Mammary epithelial cell (primary cell): Measurements from ENCODE around the gene PSORS1C2.

ENCODE experiments used
- CTCF ChIP-seq, 2 donors: IDR thresholded peaks in 1 of 2; conservative IDR thresholded peaks in 1 of 2; 2 replicates each; pipeline ENCODE4 v1.5.1; 2011 to 2012; ENCODE audit warnings: inconsistent platforms in 2 of 2, low read length in 2 of 2, mild to moderate bottlenecking in 2 of 2, control low read depth in 1 of 2, low read depth in 1 of 2; ENCODE audit not compliant: insufficient read depth in 1 of 2; ENCODE audit errors: extremely low read depth in 1 of 2
- EZH2 ChIP-seq: IDR thresholded peaks from 2 replicates; pipeline ENCODE4 v1.6.1; 2012; ENCODE audit warnings: low read length, inconsistent platforms, borderline replicate concordance

DNA sequence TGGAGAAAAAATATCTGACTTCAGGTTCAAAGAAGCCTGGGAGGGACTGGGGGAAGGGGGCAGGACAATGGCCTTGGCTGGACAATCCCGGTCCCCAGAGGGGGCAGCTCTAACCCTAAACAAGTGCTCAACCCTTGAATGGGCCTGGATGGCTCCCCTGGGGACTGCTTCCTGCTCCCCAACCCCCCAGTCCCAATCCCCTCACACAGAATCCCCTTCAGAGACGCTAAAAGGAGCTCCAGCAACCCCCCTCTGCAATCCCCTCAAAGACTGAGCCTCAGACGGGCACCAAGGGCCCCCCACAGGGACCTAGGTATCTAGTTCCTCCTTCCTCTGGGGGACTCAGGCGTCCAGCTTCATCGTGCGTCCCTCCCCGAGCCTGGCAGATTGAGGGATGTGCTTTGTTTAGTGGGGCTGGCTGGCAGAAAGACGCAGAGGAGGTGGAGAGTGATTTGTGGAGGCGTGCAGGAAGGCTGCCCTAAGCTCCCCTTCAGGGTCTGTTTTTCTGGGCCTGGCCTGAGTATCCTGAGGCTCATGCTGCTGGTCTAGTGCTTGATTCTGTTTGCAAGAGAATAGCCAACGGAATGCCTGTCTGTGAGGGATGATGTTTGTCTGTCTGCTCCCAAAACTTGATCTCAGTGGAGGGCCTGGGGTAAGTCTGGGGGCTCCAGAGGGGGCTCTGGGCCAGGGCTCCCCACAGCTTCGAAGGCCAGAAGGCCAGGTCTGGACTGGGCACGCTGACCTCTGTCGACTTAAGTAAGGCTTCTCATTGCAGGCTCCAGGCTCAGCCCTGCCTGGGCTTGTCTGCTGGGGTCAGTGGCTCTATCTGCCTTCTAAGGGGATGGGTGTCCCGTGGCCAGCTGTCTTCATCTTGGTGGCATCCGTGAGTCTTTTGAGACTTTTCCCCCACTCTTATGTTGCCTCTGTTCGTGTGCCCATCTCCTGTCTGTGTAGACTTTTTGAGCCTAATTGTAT is 33.4 kb upstream of the PSORS1C2 start:
- TF ChIP-seq CTCF (conservative IDR thresholded peaks at IDR 0.05 in 1 of 2, IDR thresholded peaks at IDR 0.05 in 1 of 2; ENCODE audit: extremely low read depth in 1 of 2, insufficient read depth in 1 of 2, low read depth in 1 of 2, low read length in 2 of 2) (no peak), EZH2 (no peak)
